ENCODE measurements around the gene WNT4. TPM values are rescaled to one million over a fixed set of nuclear protein-coding genes. Genes with fewer than 3 reads are reported as not detected.

The WNT4 gene
- polyA plus RNA-seq, 3 donors, result 0.24 to 1.0 (median 0.45) TPM

GRCh38 chr1:22166439-22166838 lies 23.5 kb upstream of the WNT4 start:
- 94 to 98% (median 94%) methylated on average over 1 of the region's 1 CpG for WGBS, 3 donors

GRCh38 chr1:22164841-22165808 lies 22.2 kb upstream of the WNT4 start:
- WGBS, 3 donors, result 85 to 89% (median 86%) methylated on average over 14 of the region's 14 CpGs
- H3K27ac ChIP-seq (ENCODE audit: low read depth, low read length), result no peak overlapping the region

More at GRCh38 chr1:22166439-22166838, 23.5 kb upstream of the WNT4 start:
- H3K27ac ChIP-seq (ENCODE audit: low read depth, low read length), result no peak overlapping the region

- H3K27ac ChIP-seq (ENCODE audit: low read depth, low read length), result no peak overlapping the region
- WGBS, 3 donors, result 68 to 89% (median 69%) methylated on average over 6 of the region's 6 CpGs
These were observed 20.7 kb upstream of the WNT4 start for GRCh38 chr1:22163564-22163963.

- WGBS, 3 donors, result 80 to 88% (median 81%) methylated on average over 14 of the region's 14 CpGs
These were observed 20.2 kb upstream of the WNT4 start for GRCh38 chr1:22163137-22163536.

GRCh38 chr1:22159891-22160290 lies 17.0 kb upstream of the WNT4 start:
- 84 to 91% (median 85%) methylated on average over 15 to 17 of the region's 17 CpGs for WGBS, 3 donors
- H3K27ac ChIP-seq (ENCODE audit: low read depth, low read length), result no peak overlapping the region

More at GRCh38 chr1:22163137-22163536, 20.2 kb upstream of the WNT4 start:
- no peak overlapping the region for H3K27ac ChIP-seq (ENCODE audit: low read depth, low read length)

- no peak overlapping the region for H3K27ac ChIP-seq (ENCODE audit: low read depth, low read length)
- WGBS, 3 donors, result 84 to 90% (median 86%) methylated on average over 4 of the region's 4 CpGs
These were observed 15.8 kb upstream of the WNT4 start for GRCh38 chr1:22158654-22159053.

GRCh38 chr1:22157359-22157966 lies 14.6 kb upstream of the WNT4 start:
- WGBS, 3 donors, result 83 to 87% (median 84%) methylated on average over 9 of the region's 9 CpGs
- no peak overlapping the region for H3K27ac ChIP-seq (ENCODE audit: low read depth, low read length)

DNA sequence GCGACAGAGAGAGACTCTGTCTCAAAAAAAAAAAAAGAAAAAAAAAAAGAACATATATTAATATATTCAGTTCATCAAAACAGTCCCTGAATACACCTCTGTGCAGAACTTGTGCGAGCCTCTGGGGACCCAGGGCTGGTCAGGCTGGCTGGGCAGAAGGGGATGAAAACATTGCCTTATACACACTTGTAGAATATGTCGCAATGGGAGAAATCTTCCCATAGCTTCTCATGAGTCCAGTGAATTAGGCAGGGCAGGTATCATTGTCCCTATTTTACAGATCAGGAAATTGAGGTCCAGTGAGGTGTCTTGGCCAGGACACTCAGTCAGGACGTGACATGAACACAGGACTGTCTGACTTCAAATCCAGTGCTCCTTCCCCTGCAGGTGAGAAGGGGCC lies 12.6 kb upstream of the WNT4 start:
- WGBS, 3 donors, result 86 to 92% (median 89%) methylated on average over 3 to 4 of the region's 4 CpGs
- no peak overlapping the region for H3K27ac ChIP-seq (ENCODE audit: low read depth, low read length)

DNA sequence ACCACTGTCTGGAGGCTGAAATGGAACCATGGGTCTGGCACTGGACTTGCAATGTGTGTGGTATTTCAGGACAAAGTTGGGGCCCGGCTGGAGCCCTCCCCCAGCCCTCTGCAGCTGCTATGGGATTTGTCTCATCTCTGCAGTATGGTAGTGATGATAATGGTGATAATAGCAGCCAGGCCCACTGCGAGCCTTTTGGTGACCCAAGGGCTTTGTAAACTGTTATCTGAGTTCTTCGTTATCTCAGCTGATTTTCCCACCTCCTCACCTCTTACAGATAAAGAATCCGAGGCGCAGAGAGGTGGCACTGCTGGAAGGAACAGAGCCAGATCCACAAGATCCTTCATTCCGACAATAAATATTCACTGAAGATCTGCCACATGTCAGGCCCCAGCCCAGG lies 11.7 kb upstream of the WNT4 start:
- no peak overlapping the region for H3K27ac ChIP-seq (ENCODE audit: low read depth, low read length)
- WGBS, 3 donors, result 68 to 83% (median 81%) methylated on average over 6 of the region's 6 CpGs

- H3K27ac ChIP-seq (ENCODE audit: low read depth, low read length), result no peak overlapping the region
- WGBS, 3 donors, result 74 to 81% (median 74%) methylated on average over 24 to 25 of the region's 25 CpGs
These were observed 11.0 kb upstream of the WNT4 start for GRCh38 chr1:22153660-22154437.

DNA sequence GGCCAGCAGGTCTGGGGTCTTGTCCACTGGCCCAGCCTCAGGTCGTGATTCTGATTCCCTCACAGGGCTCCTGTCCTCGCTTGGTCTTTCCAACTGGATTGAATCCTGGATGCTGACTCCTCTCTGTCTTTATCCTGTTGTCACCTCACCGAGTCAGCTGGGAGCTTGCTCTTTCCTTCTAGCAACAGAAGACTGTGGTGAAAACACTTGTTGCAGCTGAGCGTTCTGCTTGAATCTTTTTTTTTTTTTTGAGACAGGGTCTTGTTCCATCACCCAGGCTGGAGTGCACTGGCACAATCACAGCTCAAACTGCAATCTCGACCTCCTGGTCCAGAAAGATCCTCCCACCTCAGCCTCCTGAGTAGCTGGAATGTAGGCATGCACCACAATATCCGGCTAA lies 8.0 kb upstream of the WNT4 start:
- 64 to 78% (median 76%) methylated on average over 6 of the region's 6 CpGs for WGBS, 3 donors
- H3K27ac ChIP-seq (ENCODE audit: low read depth, low read length), result no peak overlapping the region

DNA sequence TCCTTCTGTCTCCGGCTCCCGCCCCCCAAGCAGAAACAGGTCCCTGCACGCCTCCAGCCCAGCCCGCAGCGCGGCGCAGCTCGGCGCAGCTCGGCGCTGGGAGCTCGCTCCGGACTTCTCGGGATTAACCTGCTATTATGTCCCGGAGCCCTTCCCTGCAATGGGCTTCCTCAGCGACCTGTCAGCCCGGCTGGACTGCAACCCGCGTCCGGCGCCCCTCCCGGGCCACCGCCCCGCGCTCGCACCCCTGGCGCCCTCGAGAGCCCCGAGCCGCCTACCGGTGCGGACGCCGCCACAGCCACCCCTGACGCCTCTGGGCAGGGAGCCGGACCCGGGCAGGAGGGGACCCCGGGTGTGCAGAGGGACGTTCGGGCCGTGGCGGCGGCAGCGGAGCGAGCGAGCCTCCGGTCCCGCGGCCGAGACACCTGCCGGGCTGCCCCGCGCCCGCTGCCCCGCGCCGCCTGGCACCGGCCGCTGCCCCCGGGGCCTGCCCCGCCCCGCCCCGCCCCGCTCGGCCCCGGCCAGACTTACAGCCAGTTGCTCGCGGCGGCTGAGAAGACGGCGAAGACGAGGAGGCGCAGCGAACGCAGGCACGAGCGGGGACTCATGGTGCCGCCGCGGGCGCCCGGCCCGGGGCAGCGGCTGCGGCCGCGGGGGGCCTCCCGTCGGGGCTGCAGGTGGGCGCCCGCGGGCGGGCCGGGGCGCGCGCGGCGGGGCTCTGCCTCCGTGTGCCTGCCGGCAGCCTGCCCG lies 407 bp downstream of the WNT4 start:
- 0 to 1% (median 1%) methylated on average over 49 to 101 of the region's 102 CpGs for WGBS, 3 donors
- H3K27ac ChIP-seq (ENCODE audit: low read depth, low read length), result no peak overlapping the region

DNA sequence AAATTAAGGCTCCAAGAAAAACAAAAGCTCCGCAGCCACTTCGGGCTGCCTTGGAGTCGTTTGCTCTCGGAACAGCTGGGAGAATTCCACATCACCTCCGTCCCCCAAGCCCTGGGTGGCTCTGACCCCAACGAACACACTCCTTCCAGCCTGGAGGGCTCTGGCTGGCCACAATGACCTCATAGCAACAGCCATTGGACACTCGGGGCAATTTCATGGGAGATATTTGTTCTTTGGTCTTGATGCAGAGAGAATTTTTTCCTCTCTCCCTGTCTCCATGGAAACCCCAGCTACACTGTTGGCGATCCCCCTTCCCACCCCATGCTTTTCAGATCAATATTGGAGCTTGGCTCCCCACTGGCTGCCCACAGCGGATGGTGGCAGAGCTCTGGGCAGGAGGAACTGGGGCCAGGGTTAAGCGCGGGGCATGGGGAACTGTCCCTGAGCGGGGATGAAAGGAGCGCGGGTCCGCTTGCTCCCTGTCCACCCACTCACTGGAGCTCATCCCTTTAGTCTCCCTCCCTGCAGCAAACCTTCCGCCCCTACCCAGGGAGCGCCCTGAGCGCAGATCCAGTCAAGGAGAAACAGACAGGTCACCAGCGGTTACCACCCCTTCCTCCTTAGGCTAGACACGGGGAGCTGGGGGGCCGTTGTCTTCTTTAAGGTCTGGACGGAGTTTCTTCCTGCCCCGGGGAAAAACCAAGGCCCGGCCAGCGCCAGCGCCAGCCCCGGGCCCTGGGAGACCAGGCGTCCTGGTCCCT lies 1.2 kb downstream of the WNT4 start:
- H3K27ac ChIP-seq (ENCODE audit: low read depth, low read length), result no peak overlapping the region
- 7 to 18% (median 15%) methylated on average over 26 to 28 of the region's 28 CpGs for WGBS, 3 donors

- 75 to 87% (median 83%) methylated on average over 5 of the region's 5 CpGs for WGBS, 3 donors
- H3K27ac ChIP-seq (ENCODE audit: low read depth, low read length), result no peak overlapping the region
These were observed 2.2 kb downstream of the WNT4 start for GRCh38 chr1:22140694-22141093.

- 83 to 92% (median 91%) methylated on average over 12 of the region's 12 CpGs for WGBS, 3 donors
These were observed 3.1 kb downstream of the WNT4 start for GRCh38 chr1:22139817-22140216.

DNA sequence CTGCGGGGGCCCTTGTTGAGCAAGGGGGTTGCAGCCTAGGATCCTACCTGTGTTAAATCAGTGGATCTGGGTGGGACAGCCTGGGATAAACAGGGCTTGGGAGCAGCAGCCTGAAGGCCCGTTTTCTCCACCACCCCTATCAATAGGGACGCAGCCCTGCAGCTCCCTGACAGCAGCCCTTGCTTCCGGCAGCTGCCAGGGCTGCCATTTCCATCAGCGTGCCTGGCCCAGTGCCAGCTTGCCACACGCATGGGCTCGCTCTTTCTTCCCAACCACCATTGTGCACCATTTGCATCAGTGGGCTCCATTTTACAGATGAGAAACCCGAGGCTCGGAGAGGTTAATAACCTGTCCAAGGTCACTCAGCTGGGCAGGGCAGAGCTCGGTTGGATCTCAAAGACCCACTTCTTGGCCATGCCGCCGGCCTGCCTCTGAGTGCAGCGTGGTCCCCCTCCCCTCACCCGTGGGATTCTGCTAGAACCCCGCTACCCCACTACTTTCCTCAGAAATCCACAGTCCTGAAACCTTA lies 3.8 kb downstream of the WNT4 start:
- WGBS, 3 donors, result 81 to 90% (median 86%) methylated on average over 15 of the region's 15 CpGs
- H3K27ac ChIP-seq (ENCODE audit: low read depth, low read length), result no peak overlapping the region

More at GRCh38 chr1:22139817-22140216, 3.1 kb downstream of the WNT4 start:
- H3K27ac ChIP-seq (ENCODE audit: low read depth, low read length), result no peak overlapping the region

DNA sequence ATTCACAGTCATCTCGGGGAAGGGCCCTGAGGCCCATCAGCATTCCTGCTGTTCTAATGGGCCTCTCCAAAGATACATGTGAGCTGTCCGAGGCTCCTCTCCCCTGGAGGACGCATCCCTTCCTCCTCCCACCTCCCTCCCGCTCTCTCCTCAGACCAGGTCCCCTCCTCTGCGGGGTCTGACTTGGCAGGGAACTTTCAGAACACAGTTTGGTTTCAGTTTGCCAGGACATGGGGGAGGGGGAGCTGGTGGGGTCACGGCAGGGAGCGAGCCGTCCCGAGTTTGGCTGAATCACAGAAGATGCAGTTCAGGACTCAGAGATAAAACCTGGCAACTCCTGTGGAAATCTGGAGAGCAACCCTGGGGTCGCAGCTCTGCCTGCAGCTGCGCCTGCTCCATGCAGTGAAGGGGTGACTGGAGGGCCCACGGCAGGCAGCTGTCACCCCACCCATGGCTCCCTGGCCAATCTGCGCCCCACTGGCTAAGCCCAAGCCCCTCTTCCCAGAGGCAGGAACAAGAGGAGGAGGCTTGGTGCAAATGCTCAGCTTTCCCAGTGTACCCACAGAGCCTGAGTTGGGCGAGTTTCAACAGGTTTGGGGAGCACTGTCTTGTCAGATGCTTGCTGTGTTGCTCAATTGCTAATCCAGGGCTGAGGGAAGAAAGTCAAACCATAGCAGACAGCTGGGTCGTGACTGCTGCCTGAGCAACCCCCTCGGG lies 5.7 kb downstream of the WNT4 start:
- 49 to 79% (median 54%) methylated on average over 16 of the region's 16 CpGs for WGBS, 3 donors
- H3K27ac ChIP-seq (ENCODE audit: low read depth, low read length), result no peak overlapping the region
